ENCODE data around the gene MBD6.
A peak's percentile ranks its signal among the peaks of the same experiment; 100 is the strongest.

MBD6 gene

DNA sequence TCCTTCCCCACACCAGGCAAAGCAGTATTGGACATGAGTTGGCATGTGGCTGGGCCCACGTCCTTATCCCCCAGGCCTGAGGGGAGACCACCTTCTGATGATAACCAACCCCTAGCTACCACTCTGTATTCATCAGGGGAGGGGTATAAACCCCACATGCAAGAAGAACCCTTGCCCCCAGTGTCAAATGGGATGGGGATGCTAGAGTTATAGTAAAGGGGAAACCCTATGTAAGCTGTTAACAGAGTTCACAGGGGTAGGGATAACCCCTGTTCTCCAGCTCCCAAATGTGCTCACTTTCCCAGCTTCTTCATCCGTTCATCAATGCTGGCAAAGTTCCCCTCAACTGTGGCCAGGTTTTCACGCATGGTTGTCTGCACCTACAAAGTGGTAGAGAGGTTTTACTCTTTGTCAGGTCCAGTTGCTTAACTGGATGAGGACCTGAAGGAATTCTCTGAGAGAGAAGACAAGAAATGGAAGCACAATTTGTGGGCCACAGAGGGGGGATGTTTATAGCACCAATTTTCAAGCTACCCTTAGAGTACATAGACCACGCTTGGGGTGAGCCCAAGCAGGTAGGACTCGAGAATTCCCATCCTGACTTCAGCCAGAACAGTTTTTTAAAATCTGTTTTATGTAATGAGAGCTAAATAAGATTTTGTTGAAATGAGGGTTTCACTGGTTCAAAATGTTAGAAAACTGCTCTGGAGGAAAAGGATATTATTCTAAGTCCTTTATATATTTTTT is 7.9 kb downstream of the MBD6 start:
- no peak for DNase-seq

DNA sequence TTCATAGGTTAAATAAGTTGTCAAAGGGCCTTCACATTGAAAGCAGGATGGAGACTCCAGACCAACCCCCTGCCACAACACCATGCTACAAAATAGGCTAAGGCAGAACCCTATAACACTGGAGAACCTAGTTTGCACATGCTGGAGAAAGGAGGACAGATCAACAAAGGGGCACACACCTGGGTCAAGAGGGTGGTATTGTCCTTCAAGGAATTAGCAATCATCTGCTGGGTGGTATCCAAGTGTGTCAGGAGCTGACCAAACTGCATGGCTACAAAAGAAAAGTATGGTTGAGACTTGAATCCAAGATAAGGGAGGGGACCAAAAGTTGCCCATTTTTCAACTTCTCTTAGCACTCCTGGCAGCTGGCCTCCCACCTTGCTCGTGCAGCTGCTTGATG is 9.2 kb downstream of the MBD6 start:
- DNase-seq = no peak

DNA sequence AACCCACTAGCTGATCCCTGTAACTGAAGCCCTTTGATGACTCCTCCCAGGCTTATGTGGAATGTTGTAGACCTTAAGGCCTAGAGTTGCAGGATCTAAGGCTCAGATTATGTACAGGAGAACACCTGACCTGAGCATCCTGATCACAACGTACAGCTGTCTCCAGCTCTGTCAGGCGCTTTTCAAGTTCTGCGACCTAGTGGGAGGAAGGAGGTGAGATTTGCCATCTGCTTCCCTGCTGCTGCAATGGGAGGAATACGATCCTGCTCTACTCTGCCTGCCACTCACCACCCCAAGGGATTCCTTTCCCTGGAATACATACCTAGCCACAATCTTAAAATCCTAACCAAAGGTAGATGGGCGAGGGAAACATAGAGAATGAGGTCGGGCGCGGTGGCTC is 10.5 kb downstream of the MBD6 start:
- DNase-seq = no peak

DNA sequence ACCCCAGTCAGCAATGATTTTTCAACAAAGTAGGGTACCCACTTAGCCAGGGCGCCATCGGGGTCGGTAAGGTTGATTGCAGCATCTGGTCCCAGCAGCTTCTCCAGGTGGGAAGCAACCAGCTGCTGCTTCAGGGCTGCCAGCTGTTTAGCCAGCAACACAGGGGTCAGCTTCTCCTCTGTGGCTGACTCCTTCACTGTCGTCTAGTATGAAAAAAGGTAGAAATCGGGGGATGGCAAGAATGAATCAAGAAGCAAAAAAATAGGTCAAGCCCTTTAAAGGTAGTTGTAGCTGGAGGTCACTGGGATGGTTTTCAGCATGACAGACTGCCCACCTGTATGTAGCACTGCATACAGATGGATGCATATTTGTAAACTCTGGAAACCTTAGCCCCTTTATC is 11.6 kb downstream of the MBD6 start:
- no peak for DNase-seq

DNA sequence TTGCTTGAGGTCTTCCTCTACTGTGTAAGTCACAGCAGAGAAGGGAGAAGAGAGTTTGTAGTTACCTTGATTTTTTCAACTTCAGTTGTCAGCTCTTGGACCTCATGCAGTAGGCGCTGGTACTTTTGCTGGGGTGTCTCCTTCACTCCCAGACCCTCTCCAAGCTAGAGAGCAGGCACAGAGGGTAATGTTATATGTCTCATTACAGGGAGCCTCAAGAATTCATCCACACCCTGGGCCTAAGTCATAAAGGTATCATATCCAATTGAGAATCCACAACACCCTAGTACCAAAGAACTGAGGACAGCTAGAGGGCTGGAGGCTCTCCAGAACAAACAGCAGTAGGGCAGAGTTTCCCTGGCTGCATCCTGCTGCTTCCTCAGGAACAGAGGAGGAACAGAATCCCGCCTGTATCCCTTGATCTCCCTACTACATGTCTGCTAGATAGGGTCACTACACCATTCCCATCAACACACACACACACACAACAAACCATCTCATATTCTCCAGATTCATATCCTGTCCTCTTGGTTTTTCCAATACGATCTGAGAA is 12.4 kb downstream of the MBD6 start:
- no peak for DNase-seq

DNA sequence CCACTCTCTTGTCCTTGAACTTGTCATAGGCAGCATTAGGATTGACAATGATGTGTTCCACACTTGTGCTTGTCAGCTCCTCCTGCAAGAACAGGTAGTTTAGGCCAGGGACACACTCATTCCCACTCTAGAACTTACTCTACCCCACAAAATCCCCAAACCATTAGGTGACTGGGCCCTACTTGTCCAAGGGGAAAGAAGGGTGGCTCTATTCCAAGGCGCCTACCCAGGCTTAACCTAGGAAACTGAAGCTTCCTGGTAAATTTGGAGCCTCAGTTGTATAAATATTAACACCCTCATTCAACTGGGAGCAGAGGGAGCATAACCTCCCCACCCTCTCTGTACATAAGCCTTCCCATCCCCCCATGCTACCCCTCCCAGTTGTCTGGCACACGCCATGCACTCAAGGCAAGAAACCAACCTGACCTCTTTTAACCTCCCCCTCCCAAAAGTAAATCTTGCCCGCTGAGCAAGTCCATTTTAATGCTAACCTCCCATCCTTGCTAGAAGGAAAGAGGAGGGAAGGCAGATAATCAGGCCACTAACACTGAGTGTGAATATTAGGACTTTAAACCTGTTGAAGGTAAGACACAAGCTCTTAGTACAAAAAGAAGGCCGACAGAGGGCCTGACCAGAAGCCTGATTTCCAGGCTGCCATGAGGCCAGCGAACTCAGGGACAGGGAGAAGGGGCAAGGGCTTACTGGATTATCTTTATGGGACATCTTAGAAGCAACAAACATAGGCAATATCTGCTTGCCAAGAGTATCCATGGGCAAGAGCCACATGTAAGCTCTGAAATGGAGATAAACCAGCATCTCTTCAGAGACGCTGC is 13.4 kb downstream of the MBD6 start:
- no peak for DNase-seq

DNA sequence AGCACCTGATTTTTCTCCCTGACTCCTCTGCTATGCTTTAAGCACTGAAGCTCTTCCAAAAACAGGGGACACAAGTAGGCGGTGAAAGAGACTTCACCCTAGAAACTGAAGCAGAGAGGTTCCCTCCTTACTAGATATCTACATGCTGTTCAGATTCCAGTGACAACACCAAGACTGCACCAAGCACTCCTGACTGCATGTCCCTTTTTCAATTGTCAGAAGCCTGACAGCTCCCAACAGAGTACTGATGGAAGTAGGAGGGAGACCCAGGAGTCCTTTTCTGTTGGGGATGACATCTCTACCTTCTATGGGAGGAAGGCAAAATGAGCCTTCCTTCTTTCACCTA is 13.9 kb downstream of the MBD6 start:
- DNase-seq = no peak

DNA sequence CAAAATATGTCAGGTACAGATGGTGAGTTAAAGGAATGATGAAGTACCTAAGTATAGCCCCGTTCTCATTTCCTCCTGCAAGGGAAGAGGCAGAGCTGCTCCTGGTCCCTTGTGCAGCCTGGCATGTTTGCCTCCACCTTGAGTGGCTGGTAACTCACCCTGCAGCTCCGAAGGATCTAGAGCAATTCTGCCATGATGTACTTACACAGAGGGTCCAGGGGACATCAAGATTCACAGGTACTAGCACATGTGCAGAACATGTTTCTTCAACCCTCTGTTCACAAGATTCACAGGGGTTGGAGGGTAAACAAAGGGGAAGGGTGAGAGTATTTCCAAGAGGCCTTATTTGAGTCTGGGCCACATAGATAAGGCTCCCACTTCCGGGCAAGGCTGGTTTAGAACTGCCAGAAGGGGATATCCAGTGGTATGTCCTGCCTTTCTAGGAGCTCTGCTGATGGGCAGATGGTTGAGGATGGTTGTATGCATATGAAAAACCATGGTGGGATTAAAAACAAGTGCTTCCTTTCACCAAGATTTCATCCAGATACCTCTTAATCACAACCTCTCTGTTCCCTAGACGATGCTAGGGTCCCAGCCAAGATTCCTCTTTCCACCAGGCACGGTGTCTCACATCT is 16.6 kb downstream of the MBD6 start:
- DNase-seq = no peak

DNA sequence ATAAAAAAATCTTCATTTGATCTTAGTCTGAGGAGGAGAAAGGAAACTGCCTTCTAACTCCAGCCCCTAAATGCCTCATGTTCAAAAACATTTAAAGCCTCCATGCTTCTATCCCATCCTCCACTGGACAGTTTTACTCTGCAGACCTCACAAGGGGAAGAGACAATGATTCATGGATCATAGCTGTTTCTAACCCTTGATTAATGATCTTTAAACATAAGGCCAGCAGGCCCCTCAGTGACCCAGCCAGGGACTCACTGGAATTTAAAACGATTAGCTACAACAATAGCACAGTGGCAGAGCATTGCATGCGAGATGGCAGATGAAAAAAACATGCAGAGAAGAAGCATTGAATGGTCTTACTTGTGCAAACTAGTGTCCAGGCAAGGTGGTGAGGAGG is 18.4 kb downstream of the MBD6 start:
- DNase-seq = no peak

DNA sequence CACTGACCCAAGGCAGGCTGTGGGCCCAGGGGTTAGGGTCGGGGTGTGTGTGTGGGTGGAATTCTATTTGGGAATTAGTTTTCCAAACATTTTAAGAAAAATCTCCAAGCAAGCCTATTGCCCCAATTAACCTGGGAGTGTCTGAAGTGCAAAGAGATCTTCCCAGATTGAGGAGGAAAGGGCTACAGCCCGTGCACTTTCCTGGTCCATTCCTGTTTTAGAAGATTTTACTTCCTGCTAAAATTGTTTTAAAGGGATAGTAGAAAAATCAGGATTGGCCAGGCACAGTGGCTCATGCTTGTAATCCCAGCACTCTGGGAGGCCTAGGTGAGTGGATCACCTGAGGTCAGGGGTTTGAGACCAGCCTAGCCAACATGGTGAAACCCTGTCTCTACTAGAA is 19.1 kb downstream of the MBD6 start:
- DNase-seq = no peak

DNA sequence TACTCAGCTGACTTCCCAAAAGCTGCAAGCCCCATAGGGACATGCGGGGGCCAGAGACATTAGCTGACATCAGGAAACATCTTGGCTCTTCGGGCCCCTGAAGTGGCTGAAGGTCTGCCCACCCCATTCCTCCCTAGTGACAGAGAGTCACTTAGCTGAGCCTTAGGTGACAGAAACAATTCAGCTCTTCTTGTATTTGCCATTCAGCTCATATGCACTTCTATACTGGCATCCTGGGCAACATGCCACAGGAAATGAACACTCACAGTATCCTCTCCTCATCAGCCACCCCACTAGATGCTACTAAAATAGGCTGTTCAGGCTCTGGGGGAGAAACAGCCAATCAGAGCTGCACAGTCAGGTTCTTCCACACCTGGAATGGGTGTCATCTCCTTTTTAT is 21.0 kb downstream of the MBD6 start:
- DNase-seq = no peak

DNA sequence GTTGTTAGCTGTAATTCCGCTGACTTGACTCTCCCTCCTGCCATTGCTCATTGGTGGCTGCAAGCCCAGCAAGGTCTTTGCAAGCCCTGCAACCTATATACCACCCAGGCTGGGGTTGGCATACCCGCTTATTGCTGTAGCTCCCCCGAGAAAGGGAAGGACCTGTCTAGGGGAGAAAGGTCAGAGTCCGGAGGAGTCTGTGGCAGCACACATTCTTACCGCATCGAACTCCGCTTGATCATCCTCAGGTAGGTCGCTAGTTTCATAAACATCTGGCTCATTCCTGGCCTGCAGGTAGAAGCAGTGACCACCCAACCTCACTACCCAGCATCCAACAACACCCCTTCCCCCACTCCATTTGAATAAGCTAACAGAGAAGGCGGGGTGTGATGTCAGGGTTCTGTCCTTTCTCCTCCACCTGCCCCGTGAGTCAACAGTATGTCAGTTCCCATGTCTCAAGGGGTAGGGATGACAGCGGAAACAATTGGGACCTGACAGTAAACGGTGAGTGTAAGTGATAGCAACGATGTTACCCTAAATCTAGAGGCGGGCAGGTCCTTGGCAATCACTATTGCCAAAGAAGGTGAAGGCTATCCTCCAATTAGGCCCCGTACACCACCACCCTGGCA is 23.3 kb downstream of the MBD6 start:
- no peak for DNase-seq

DNA sequence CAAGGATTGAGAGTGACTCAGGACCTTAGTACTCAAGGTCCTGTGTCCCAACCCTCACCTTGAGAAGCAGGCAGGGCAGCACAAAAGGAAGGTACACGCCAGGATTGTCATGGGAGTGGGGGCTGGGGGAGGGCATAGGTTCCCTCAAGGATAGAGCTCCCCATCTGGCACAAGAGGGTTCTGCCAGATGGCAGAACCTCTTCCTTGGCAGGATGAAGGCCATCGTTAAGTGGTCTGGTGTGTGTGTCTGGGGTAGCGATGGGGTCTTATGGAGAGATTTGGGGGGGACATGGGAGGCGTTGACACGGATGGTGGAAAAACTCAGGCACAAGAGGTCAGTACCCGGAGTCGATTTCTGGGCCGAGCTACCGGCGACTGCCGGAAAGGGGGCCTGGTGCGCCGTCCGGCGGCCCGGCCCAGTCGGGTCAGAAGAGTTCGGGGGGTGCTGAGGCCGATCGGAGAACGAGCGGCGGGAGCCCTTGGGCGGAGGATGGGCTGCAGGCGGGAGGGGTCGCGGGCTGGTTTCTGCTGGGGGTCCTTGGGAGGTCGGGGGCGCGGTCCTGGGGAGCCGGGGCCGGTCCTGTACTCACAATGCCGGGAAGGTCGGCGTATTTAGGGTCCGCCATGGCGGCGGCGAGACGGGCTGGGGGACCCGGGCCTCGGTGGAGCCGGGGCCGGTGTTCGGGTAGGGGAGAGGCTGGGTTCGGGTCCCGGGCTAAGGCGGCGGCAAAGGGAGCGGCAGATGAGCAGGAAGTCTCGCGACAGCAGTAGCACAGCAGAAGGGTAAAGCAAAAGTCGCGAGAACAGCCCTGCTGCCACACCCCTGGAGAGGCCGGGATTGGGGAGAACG is 24.0 kb downstream of the MBD6 start, which contains the start of gene DCTN2:
Gene DCTN2, minus strand, starts transcription at position 755 of the 850 bp plus-strand sequence. Its CDS starts 129 bp downstream, at position 626.
- peak; percentile 96 for DNase-seq

DNA sequence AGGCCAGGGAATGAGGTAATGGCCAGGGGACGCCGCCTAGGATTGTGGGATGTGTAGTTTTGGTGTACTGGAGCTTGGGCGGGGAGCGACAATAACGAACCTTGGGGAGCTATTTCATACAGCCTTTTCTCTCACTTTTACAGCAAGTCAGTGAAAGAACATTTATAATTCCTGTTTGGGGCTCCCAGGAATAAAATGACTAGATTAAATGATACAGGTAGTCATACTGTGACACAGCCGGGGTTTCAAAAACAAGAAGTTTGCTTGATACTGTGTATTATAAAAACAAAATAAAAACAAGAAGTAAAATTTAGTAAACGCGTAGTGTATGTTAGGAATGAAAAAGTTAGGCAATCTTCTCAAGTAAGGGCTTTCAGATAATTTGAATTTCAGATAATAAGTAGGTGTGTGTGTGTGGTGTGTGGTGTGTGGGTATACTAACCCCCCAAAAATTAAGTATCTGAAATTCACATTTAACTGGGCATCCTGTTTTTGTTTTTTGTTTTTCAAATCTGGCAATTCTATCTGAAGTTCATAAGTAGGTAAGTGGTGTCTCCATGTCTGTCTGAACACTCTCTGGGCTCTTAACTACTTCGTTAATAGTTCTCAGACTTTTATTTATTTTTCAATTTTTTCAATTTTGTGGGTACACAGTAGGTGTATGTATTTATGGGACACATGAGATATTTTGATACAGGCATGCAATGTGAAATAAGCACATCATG is 24.8 kb downstream of the MBD6 start:
- no peak for DNase-seq

DNA sequence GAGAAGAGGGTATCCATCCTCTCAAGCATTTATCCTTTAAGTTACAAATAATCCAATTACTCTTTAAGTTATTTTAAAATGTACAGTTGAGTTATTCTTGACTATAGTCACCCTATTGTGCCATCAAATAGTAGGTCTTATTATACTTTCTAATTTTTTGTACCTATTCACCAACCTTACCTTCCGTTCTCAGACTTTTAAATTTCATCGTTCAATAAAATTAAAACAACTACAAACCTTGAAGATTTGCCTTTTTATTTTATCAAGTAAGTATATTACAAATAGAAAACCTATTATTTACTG is 25.3 kb downstream of the MBD6 start:
- DNase-seq = no peak

DNA sequence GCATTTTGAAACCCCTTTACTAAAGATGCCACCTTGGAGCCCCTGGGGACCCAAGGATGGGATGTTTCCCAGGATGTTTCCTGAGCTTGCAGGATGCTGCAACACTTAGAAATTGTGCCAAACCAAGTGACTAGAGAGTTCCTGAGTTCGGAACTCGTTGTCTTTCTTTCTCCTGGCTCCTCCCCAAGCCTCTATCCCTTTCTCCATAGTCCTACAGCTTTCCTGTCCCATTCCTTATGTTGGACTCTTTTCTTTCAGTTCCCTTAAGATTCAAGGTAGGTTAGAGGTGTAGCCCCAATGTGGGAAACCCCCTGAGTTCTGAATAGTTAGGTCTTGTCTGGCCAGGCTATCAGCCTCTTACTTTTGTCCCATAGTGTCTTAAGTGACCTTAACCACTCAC is 25.9 kb downstream of the MBD6 start:
- DNase-seq = no peak

DNA sequence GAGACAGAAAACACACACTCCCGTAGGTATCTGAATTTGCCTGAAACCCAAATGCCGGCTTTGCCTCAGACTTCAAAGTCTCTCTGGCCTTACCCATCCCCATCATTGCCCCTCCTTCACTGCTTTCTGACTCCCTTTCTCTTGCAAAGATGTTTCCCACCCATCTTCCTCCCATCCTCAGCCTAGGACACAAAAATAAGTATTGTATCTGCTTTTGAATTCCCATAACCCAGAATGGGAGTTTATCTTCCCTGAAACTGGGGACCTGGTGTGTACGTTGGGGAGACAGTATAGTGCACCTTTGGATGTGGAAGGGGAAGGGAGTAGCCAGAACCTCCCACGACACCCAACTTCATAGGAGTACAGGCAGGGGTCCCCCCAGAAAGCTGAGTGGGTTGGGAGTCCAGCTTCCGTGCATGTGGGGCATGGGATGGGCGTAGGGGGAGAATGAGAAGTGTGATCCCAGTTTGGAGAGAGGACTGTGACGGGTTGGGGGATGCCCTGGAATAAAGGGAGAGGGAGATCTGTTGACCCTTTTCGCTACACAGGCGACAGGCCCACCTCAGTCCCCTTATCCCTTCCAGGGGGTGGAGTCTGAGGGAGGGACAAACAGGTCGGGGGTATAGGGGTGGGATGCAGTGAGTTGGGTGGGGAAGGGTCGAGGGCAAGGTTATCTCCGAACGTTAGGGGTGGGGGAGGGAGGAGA is 26.7 kb downstream of the MBD6 start:
- DNase-seq = no peak

DNA sequence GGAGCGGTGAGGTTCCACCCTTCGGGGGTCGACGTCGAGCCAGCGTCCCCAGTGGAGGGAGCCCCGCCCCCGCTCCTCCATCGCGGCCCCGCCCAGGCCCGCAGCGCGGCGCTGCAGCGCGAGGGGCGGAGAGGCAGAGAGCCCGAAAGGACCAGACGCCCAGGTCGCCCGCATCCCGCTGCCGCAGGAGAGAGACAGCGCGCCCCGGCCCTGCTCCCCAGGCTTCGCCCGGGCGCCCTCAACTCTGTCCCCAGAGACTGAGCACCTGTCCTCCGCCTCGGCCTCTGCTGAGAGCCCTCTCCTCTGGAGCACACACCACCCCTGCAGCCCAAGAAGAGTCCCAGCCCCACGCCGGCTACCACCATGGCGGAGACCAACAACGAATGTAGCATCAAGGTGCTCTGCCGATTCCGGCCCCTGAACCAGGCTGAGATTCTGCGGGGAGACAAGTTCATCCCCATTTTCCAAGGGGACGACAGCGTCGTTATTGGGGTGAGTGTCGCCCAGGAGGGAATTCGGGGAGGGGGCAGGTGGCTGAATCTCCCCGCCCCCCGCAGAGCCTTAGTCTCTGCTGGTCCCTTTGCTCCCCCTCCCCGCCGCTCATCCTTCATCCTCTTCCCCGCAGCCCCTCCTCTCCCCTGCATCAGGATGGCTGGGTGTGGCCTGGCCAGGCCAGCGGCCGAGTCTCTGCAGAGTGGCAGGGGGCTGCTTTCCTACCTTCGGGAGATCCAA is 27.5 kb downstream of the MBD6 start, which contains the start of gene KIF5A:
Gene KIF5A, plus strand, starts transcription at position 136 of the 732 bp plus-strand sequence. Its CDS starts 228 bp downstream, at position 364.
- peak; percentile 79 to 82 for DNase-seq

DNA sequence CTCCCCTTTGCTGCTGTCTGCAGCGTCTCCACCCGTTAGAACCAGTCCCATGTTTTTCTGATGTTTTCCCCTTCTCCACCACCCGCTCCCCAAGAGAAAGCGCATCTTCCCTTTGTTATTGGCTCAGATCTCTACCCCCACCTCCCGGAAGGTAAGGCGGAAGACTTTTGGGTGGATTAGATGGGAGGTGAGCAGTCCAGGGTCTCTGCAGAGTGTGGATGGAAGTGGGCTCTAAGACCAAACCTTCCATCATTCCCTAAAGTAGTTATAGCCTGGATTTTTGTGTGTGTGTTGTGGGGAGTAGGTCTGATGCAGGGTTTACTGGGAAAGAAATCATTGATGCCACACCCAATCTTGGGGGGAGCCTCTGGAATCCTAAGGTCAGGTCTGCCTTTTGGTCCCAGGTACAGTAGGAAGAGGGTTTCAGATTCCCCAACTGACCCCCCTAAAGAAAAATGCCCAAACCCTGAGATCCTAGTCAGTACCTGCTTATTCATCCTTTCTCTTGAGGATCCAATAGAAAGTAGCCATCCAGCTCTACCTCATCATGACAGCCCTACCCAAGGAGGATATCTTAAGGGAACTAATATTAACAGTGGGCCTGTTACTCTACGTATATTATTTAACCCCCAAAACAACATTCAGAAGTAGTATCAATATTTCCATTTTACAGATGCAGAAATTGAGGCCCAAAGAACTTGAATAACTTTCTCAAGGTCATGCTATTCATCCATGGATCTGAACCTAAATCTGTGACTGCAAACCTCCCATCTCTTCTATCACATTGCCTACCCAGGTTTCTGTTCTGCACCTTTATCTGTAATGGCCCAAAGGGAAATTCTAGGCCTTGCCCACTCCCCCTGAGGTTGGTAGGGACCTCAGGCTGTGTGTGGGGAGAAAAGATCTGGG is 28.3 kb downstream of the MBD6 start:
- DNase-seq = no peak

All from activated T-cell treated with anti-CD3 and anti-CD28 coated beads, Interleukin-2, amount 50 U/mL, for 48 hours (primary cell).